8988T (cell line): ENCODE data around the gene RAB43.
A peak's percentile ranks its signal among the peaks of the same experiment; 100 is the strongest.
"Not testable (repeated sequence)": the region's sequence is repeated elsewhere in the genome, so short reads cannot be mapped to it uniquely, and the experiment has no call there.

Source experiments
- DNase-seq: peaks from one replicate; pipeline ENCODE4 v3.0.0; 2011

Gene RAB43

DNA sequence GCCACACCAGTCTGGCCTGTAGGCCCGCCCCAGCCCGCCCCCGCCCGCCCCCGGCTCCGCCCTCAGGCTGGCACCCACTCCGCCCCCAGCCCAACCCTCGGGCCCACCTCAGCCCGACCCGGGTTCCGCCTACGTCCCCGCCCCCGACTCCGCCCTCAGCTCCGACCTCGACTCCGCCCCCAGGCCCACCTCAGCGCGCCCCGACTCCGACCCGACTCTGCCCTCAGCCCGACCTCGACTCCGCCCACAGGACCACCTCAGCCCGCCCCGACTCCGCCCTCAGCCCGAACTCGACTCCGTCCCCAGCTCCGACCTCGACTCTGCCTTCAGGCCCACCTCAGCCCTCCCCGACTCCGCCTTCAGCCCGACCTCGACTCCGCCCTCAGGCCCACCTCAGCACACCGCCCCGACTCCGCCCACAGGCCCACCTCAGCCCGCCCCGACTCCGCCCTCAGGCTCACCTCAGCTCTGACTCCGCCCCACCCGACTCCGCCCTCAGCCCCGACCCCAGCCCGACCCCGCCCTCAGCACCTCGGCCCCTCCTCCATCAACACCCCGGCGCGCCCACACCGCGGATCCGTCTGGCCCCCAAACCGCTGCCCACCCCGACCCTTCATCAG, at the start of gene RAB43:
TSS of gene RAB43 (minus strand) at position 13 of the 620 bp plus-strand sequence. CDS start 315 bp downstream, outside the sequence.
- peak; percentile 96 for DNase-seq

DNA sequence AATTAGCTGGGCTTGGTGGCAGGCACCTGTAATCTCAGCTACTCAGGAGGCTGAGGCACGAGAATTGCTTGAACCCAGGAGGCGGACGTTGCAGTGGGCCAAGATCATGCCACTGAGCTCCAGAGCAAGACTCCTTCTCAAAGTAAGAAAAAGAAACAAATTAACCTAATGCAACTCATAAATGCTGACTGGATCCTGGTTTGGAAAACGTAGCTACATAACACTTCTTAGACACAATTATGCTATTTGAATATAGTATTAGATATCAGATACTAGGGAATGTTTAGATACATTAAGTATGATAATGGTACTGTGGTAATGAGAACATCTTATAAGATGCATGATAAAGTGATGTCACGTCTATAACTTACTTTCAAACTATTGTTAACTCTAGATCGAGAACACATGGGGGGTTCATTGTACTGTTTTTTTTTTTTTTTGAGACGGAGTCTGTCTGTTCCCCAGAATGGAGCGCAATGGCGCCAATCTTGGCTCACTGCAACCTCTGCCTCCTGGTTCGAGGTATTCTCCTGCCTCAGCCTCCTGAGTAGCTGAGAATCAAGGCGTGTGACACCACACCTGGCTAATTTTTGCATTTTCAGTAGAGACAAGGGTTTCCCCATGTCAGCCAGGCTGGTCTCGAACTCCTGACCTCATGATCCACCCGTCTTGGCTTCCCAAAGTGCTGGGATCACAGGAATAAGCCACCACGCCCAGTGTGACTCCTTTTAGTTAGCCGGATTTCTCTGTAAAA, 45.2 kb upstream of the RAB43 start:
- no peak for DNase-seq

DNA sequence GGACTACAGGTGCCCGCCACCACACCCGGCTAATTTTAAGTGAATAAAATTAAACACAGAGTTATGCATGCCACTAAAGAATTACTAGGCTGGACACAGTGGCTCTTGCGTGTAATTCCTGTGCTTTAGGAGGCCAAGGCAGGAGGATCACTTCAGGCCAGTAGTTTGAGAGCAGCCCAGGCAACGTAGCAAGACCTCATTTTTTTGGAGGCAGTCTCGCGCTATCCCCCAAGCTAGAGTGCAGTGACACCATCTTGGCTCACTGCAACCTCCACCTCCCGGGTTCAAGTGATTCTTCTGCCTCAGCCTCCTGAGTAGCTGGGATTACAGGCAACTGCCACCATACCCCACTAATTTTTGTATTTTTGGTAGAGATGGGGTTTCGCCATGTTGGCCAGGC, 44.0 kb upstream of the RAB43 start:
- not testable (repeated sequence) for DNase-seq

DNA sequence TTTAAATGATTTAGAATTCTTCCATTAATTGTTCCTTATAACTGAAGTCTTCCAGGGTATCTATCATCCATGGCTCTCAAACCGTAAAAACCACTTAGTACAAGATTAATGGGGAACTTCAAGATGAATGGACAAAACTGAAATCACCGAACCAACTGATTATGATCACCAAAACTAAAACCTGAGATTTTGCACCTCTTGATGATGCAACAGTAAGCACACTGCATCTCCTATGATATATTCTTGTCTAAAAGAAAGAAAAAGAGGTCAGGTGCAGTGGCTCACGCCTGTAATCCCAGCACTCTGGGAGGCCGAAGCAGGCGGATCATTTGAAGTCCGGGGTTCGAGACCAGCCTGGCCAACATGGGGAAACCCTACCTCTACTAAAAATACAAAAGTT, 42.9 kb upstream of the RAB43 start:
- DNase-seq: no peak

DNA sequence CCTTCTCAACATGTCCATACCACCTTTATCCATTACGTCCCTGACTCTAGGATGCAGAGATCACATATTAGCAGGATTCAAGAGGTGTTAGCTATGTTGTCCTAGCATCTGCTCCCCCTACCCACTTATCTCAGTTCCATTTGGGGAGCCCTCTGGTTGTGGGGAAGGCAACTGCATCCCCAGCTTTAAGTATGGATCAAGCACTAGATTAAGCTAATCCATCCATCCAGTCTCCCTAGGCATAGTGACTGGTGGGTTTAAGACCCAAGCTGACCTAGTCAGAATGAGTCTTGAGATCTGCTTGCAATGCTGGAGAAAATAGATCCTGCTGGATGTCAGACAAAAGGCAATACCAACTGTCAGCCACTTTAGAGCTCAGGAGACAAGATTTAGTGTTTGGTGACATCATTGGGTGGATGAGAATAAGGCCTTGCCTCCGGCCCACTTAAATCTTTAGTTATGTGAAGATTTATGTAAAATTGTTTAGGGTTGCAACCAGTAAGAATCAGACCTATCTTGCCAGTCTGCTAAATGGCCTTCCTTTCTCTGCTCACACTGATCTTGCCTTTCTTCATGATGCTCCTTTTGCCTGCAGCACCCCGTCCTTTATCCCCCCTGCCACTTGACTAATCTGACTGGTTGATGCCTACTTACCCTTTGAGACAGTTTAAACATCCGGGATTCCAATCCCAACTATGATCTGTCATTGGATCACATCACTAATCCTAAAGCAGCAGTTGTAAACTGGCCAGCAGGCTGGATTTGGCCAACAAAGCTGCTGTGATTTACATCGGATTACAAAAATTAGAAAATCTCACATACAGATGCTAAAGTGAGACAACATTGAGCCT, 41.4 kb upstream of the RAB43 start:
- no peak for DNase-seq

DNA sequence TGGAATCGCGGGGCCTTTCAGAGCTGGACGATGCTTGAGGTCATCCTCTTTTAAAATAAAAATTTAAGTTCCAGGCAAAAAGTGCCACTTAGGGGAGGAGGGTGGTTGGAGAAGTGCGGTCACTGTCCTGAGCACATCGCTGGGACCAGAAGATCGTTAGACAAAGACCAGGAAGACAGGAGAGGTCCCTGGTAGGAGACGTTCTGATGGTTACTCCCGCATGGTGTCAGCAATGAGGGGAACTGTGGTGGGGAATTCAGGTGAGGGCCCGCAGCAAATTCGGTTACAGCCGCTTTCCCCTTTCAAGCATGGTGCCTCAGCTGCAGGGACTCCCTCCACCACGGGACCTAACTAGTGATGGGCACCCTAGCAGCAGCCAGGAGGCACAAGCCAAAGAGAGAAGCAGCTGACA, 40.3 kb upstream of the RAB43 start:
- DNase-seq: no peak

DNA sequence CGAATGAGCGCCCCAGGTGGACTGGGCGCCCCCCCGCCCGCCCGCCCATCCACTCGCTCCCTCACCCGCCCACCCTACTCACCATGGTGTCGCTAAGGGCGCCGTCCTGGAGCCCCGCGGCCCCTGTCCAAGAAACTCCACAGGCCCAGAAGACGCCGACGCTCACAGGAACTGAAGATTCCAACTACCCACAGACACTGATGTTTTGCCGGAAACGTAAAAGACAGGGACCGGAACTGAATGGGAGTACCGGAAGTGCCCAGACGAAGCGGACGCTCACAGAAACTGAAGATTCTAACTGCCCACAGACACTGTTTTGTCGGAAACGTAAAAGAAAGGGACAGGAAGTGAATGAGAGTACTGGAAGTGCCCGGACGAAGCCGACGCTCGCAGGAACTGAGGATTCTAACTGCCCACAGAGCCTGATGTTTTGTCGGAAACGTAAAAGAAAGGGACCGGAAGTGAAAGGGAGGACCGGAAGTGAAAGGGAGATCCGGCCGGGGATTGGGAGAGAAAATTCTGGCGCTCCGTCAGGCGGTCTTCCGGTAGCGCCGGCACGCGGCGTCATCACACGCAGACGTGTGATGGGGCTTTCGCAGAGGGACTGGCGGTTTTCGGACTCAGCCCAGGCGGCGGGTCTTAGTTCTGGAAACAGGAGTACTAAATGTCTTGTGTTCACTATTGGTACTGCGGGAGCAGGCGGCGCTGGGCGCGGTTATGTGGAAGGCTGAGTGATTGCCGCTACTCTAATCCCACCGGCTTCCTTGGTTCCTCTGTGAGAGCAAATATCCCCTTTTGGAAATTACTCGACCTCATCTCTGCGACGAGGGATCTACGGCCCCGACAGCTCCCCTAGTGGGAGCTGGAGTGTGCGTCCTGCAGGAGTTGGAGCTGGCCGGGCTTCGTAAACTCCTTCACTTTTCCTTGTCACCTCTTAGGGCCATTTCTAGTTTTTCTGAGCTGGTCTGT, 39.6 kb upstream of the RAB43 start, which contains the start of gene ISY1:
TSS of gene ISY1 (minus strand) at position 173 of the 969 bp plus-strand sequence. CDS start at position 85, 88 bp downstream.
- peak; percentile 73 for DNase-seq

DNA sequence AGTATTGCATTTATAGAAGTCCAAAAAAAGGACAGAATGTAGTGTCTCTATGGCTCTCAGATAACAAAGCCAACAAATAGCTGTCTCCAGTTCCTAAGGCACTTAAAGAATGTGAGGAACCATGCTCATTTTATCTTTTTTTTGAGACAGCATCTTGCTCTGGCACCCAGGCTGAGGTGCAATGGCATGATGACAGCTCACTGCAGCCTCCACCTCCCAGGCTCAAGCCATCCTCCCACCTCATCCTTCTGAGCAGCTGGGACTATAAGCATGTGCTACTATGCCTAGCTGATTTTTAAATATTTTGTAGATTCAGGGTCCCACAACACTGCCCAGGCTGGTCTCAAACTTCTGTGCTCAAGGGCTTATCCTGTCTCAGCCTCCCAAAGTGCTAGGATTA, 23.2 kb upstream of the RAB43 start:
- no peak for DNase-seq

DNA sequence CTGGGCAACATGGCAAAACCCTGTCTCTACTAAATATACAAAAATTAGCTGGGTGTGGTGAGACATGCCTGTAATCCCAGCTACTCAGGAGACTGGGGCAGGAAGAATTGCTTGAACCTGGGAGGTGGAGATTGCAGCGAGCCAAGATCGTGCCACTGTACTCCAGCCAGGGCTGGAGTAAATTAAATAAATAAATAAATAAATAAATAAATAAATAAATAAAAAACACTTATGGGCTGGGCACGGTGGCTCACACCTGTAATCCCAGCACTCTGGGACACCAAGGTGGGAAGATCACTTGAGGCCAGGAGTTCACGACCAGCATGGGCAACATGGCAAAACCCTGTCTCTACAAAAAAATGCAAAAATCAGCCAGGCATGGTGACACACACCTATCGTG, 19.4 kb upstream of the RAB43 start:
- DNase-seq: not testable (repeated sequence)

DNA sequence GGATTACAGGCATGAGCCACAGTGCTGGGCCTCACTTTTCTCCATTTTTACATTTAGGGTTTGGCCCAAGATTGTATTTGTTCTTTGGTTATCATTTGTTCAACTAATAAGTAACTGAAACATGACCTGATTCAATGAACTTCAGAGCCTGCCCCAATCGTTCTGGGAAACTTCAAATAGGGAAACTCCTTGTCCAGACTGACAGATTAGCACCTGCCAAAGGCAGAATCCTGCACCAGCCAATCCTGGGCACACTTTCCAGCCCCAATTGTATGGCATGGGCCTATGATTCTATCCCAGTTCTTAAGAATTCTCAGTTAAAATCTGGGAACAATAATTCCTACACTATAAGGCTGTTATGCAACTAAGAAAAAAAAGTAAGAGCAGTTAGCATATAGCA, 18.3 kb upstream of the RAB43 start:
- DNase-seq: no peak

DNA sequence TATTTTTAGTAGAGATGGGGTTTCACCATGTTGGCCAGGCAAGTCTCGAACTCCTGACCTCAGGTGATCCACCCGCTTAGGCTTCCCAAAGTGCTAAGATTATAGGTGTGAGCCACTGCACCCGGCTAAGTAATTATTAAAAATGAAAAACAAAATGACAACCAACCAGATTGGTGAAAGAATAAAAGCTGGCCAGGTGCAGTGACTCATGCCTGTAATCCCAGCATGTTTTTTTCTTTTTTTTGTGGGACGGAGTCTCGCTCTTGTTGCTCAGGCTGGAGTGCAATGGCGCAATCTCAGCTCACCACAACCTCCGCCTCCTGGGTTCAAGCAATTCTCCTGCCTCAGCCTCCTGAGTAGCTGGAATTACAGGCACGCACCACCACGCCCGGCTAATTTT, 14.7 kb upstream of the RAB43 start:
- DNase-seq: not testable (repeated sequence)

DNA sequence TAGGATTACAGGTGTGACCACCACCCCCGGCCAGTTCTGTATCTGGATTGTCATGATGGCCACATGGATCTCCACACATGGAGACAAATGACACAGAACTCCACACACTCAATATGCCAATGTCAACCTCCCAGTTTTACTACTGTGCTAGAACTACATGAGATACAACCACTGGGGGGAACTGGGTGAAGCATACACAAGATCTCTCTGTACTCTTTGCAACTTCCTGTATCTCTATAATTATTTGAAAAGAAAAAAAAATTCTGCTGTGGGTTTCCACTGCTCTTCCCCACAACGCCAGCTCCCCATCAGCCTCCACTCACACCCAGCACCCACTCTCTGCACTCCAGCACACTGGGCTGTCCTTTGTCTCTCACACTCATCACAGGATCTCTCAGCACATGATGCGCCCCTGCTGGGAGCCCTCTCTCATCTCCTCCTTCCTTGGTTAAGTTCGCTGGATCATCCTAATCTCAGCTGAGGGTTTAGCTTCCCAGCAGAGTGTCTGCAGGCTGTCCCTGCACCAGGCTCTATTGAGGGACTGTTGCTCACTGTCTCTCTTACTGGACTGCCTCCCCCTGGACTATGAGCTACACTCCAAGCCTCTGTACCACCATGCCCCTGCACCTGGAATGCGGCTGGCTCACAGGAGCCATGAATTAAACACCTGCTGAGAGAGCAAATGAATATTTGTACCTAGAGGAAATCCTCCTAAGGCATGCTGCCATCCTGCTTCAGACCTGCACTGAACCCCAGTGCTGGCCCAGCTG, 10.7 kb upstream of the RAB43 start:
- no peak for DNase-seq

DNA sequence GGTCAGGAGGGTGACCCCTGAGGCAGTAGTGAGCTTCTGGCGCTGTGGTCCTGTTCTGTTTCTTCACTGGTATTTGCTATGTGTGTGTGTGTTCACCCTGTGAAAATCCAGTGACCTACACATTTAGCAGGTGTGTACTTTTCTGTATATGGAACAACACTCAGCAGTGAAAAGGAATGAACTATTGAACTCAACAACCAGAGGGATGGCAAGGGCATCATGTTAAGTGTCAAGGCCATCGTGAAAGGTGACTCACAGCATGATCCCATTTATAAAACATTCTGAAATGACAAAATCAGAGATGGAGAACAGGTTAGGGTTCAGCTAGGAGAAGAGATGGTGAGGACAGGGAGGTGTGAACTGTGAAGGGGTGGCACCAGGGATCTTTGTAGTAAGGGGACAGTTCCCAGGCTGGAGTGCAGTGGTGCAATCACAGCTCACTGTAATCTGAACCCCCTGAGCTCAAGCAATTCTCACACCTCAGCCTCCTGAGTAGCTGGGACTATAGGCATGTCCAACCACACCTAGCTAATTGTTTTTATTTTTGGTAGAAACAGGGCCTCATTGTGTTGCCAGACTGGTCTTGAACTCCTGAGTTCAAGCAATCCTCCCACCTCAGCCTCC, 10.0 kb upstream of the RAB43 start:
- no peak for DNase-seq

DNA sequence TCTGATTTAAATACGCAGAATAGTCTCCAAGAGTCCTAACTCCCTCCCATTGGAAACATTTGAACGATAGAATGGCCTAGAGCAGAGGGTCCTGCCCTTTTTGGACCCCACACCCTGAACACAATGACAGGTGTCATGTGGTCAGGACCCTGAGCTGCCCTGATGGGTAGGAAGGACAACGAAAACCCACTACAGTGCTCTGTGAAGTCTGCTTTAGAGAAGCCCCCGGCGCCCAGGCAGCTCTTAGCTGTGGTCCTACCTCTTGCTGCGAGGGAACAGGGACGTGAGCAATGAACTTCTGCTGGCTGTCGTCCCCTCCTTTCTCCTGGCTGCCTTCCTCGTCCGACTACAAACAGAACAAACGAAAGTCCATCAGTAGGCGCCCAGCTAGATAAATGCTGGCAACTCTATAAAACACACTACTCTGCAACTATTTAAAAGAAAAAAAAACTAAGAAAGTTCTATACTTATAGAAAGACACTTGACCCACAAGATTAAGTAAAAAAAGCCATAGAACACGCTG, 8.7 kb upstream of the RAB43 start:
- no peak for DNase-seq

DNA sequence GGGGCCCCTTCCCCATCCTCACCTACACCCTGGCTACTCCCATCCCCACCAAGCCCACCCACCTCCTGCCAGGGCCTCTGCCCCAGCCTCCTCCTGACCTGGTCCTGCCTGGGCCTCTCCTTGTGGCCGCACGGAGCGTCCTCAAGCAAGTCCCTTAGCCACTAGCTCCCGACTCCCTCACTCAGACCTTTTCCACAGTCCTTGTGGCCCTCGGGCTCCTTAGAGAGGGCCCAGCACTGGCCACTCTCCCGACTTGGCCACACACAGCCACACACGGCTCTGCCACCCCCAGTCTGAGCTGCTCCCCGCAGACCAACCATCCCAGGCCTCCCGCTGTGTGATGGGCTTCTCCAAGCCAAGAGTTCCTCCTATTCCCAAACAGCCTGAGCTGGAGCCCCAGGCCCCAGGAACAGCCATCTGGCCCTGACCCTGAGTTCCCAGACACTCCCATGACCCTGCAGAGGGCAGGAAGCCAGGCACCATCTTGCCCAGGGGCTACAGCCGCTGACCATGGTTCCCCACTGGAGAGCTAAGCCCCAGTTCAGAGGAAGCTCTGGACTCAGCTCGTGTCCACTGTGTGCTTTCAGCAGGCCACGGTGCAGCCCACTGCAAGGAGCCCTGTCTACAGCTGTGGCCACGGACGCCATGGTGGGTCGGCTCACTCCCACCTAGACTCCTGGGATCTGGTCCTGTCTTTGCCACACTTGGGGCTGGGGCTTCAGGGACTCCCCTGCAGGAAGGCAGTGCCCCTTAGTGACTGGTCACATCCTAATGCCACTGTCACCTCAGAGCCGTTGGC, 7.0 kb upstream of the RAB43 start:
- DNase-seq: no peak

DNA sequence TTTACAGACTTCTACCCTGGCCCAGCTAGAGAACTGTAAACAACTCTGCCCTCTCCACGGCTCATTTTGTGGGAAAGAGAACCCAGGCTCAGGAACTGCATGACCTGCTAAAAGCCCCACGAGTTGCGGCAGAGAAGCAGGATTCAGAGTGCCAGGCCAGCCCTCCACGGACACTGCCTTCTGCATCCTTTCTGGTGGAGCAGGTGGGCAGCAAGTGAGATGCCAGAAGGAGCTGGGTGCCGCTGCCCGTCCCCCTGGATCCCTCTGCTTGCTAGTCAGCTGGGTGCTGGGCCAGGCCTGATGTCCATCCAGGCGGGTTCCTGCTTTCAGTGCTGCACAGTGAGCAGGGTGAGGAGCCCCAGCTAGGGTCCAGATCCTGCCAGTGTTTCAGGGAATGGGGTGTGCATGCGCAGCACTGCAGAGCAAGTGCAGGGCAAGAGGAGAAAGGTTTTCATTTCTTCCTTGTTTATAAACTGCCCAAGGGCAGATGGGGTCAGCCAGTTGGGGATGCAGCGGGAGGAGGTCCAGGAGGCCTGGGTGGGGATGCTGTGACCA, 5.2 kb upstream of the RAB43 start:
- no peak for DNase-seq

DNA sequence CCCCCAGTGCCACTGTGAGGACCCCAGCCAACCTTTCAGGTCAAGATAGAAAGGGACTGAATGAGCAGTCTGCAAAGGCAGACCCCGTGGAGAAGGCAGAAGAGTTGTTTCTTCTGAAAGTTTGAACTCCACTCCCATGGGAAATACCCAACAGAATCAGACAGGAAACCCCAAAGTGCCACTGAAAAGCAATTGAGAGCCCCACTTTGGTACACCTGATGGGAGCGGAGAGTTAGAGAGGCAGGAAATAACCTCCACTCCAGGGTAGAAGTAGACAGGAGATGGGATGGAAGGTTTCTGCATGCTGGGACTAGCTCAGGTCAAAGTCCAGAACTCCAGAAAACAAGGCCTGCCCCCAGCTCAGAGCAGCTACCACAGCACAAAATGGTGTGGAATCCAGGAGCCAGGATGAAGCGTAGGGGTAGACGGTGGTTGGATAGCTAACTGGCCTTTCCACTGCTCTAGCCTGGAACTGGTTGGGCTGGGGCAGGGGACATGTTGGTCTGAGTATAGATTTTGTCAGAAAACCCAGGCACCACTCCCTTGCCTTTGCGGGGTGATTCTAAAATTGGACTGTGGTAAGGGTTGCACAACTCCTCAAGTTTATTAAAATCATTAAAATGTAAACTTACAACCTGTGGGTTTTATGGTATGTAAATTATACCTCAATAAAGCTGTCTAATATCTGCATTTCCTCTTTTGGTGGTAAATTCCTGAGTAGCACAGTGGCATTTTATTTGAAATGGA, 1.9 kb upstream of the RAB43 start:
- no peak for DNase-seq

DNA sequence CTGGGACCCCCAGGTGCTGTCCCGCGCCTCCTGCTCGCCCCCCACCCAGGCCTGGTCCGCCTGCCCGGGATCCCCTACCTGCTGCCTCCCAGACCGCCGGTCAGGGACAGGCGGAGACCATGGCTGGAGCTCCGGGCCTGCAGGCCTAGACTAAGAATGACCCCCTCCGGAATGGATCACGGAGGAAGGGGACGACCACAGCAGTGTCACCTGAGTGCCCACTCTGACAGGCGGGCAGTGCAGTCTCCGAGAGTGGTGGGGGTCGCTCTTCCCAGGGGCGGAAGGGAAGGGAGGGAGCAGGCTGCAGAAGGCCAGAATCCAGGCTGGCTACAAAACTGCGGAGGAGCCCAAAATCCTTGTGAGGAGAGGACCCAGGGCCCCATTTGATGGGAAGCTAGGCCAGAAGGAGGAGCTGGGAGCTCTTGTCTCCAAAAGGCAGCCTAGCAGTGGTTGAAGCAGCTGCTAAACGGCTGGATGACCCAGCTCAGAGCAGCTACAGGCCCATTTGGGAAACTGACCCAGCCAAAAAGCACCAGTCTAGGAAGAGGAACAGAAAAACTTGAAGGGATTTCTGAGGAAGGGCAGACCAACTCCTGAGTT, 908 bp upstream of the RAB43 start:
- no peak for DNase-seq
